Stomach (tissue), 9 donors: Measurements from ENCODE around the gene PCBP2. TPM values are rescaled to one million over a fixed set of nuclear protein-coding genes. Genes with fewer than 3 reads are reported as not detected.

ENCODE experiments used
- DNase-seq, 2 donors: peaks; one replicate each; pipeline versions ENCODE4 v3.0.0 to v3.0.0-alpha.2; 2013 to 2019
- H3K27ac ChIP-seq, 5 donors: fragments of 200-600 bp in 4 of 5; sonication (generic) in 4 of 5; one replicate each; pipeline ENCODE4 v1.5.1; 2013 to 2019; ENCODE audit warnings: mild to moderate bottlenecking in 1 of 5, moderate library complexity in 1 of 5
- H3K27me3 ChIP-seq, 3 donors: fragments of 200-600 bp; sonication (generic); one replicate each; pipeline ENCODE4 v1.5.1; 2017 to 2019; ENCODE audit warnings: mixed run types in 1 of 3
- H3K36me3 ChIP-seq, 4 donors: fragments of 200-600 bp; sonication (generic); 1 replicate in 3 of 4; 2 replicates in 1 of 4; pipeline ENCODE4 v1.5.1; 2016 to 2019
- H3K4me1 ChIP-seq, 4 donors: fragments of 200-600 bp; sonication (generic); one replicate each; pipeline ENCODE4 v1.5.1; 2016 to 2019
- H3K4me3 ChIP-seq, 4 donors: fragments of 200-600 bp; sonication (generic) in 3 of 4; one replicate each; pipeline ENCODE4 v1.5.1; 2016 to 2019; ENCODE audit warnings: mild to moderate bottlenecking in 1 of 4
- H3K9me3 ChIP-seq, 4 donors: fragments of 200-600 bp; sonication (generic); one replicate each; pipeline ENCODE4 v1.5.1; 2016 to 2019
- CTCF ChIP-seq, 7 experiments: fragments of 450-650 bp in 4 of 7; fragments of 200-600 bp in 3 of 7; sonication (generic) in 3 of 7; IDR thresholded peaks; one replicate each; pipeline ENCODE4 v1.5.1; 2016 to 2019; ENCODE audit warnings: antibody characterized with exemption in 7 of 7, control low read depth in 2 of 7, mild to moderate bottlenecking in 1 of 7
- EP300 ChIP-seq: sonication (generic); formaldehyde crosslinking; IDR thresholded peaks from one replicate; pipeline ENCODE4 v1.6.1; 2017; ENCODE audit warnings: antibody characterized with exemption
- POLR2A ChIP-seq, 4 donors: fragments of 450-650 bp; IDR thresholded peaks; one replicate each; pipeline ENCODE4 v1.6.1; 2016; ENCODE audit warnings: antibody characterized with exemption in 4 of 4, control low read depth in 2 of 4, mild to moderate bottlenecking in 1 of 4, moderate library complexity in 1 of 4
- POLR2AphosphoS5 ChIP-seq, 3 donors: sonication (generic); formaldehyde crosslinking; IDR thresholded peaks; one replicate each; pipeline ENCODE4 v1.6.1; 2016; ENCODE audit warnings: antibody characterized with exemption in 3 of 3
- WGBS, 5 donors: extraction: QIAGEN DNeasy Blood & Tissue Kit in 3 of 5; methylation state at CpG; one replicate each; pipeline versions ENCODE4 v1.1.5 to v1.1.7; 2013 to 2018; 5-methylcytosine and 5-hydroxymethylcytosine counted together
- intact Hi-C: fragments of 100-400 bp; cut with DNase I; formaldehyde crosslinking; loops from one replicate; pipeline ENCODE4 v1.15.1; 2023; ENCODE audit warnings: low total_unique reads
- polyA plus RNA-seq, 3 donors: library from polyadenylated mRNA; stranded (reverse); fragments of 200-250 nt; gene quantifications; one replicate each; pipeline ENCODE4 v1.2.3, GENCODE V29; 2013
- small RNA-seq, 4 donors: library from RNA; depleted of rRNA; stranded (forward); fragments of <200 nt; gene quantifications; one replicate each; pipeline ENCODE3, GENCODE V24; 2016
- total RNA-seq, 5 donors: library from RNA; depleted of rRNA; stranded (reverse); fragments of >200 nt; gene quantifications; one replicate each; pipeline versions ENCODE4 v1.1.0 to v1.2.3, GENCODE V29; 2014 to 2016
- donor health status: healthy with polysubstance abuse.
- donor health status: Bipolar disorder and iron deficiency.
- donor health status: healthy.

The PCBP2 gene
- total and polyA plus RNA-seq, 8 donors = 109 to 714 (median 458) TPM

- no peak overlapping the region for H3K27ac ChIP-seq
- H3K4me1 ChIP-seq = no peaks in the 10 kb centered on the region
- TF ChIP-seq CTCF (IDR thresholded peaks at IDR 0.05) (no peak), POLR2A (IDR thresholded peaks at IDR 0.05) (no peak), POLR2AphosphoS5 (IDR thresholded peaks at IDR 0.05) (no peak), EP300 (no peak)
- H3K36me3 ChIP-seq = peaks cover 77 to 100% (median 100%) of the 10 kb centered on the region in 4 donors
- no peaks in the 10 kb centered on the region for H3K27me3 ChIP-seq
- 93 to 100% (median 94%) methylated on average over 3 of the region's 3 CpGs for WGBS, 5 donors
- intact Hi-C loops = no loop called here
- H3K4me3 ChIP-seq = no peak overlapping the region
- H3K9me3 ChIP-seq = no peaks in the 10 kb centered on the region
- no peak for DNase-seq
These were observed 71.2 kb downstream of the PCBP2 start for GRCh38 chr12:53523131-53523530.

GRCh38 chr12:53524476-53524875, 72.6 kb downstream of the PCBP2 start:
- Histone ChIP-seq H3K27ac (no peak overlapping the region), H3K27me3 (no peaks in the 10 kb centered on the region), H3K9me3 (no peaks in the 10 kb centered on the region), H3K36me3 (peaks cover 68 to 100% (median 100%) of the 10 kb centered on the region in 4 donors), H3K4me1 (no peaks in the 10 kb centered on the region), H3K4me3 (no peak overlapping the region)
- TF ChIP-seq EP300 = no peak
- TF ChIP-seq POLR2AphosphoS5 (IDR thresholded peaks at IDR 0.05) = no peak
- TF ChIP-seq POLR2A (IDR thresholded peaks at IDR 0.05) = no peak
- TF ChIP-seq CTCF (IDR thresholded peaks at IDR 0.05) = no peak
- intact Hi-C loops = no loop called here
- WGBS, 5 donors = 94 to 98% (median 97%) methylated on average over 13 of the region's 13 CpGs
- no peak for DNase-seq

- WGBS, 5 donors = 82 to 94% (median 92%) methylated on average over 2 of the region's 2 CpGs
These were observed 78.2 kb downstream of the PCBP2 start for GRCh38 chr12:53530061-53530460.

More at GRCh38 chr12:53530061-53530460, 78.2 kb downstream of the PCBP2 start:
- no peaks in the 10 kb centered on the region for H3K27me3 ChIP-seq
- H3K27ac ChIP-seq = no peak overlapping the region
- H3K4me1 ChIP-seq = no peaks in the 10 kb centered on the region
- no peak overlapping the region for H3K4me3 ChIP-seq
- TF ChIP-seq POLR2AphosphoS5 (IDR thresholded peaks at IDR 0.05) (no peak), CTCF (IDR thresholded peaks at IDR 0.05) (no peak), EP300 (no peak), POLR2A (IDR thresholded peaks at IDR 0.05) (no peak)
- no peak for DNase-seq
- peaks cover 69 to 100% (median 100%) of the 10 kb centered on the region in 4 donors for H3K36me3 ChIP-seq
- intact Hi-C loops = no loop called here
- H3K9me3 ChIP-seq = no peaks in the 10 kb centered on the region

Small RNA genes lying within 50 kb of the gene (small RNA-seq; reads per million reads assigned to genes)
- gene AC023509.3 = 0 reads per million in 4 donors

Other genes starting within 250 kb of the PCBP2 start
- 10 to 100 TPM in 1 of 5 donors, 1 to 10 TPM in 2, not detected in 2; 4.6 to 29.5 (median 5.7) TPM for gene ITGB7, start 244.9 kb upstream of the PCBP2 start, total RNA-seq
- gene ITGB7, start 244.9 kb upstream of the PCBP2 start, polyA plus RNA-seq = 1 to 10 TPM in 2 of 3 donors, under 1 TPM in 1; 0.56 to 3.8 (median 1.7) TPM
- 10 to 100 TPM in 2 of 5 donors, 1 to 10 TPM in 3; 2.0 to 26.5 (median 9.5) TPM for gene RARG, start 219.9 kb upstream of the PCBP2 start, total RNA-seq
- 10 to 100 TPM in 1 of 3 donors, 1 to 10 TPM in 2; 4.9 to 37.7 (median 9.6) TPM for gene RARG, start 219.9 kb upstream of the PCBP2 start, polyA plus RNA-seq
- gene ESPL1, start 183.8 kb upstream of the PCBP2 start, total RNA-seq = 10 to 100 TPM in 1 of 5 donors, 1 to 10 TPM in 4; 3.3 to 43.2 (median 6.6) TPM
- 10 to 100 TPM in 1 of 3 donors, under 1 TPM in 2; 0.15 to 13.1 (median 0.75) TPM for gene ESPL1, start 183.8 kb upstream of the PCBP2 start, polyA plus RNA-seq
- gene PFDN5, start 156.6 kb upstream of the PCBP2 start, total RNA-seq = 100 to 1,000 TPM; 207 to 623 (median 288) TPM
- 1,000 to 10,000 TPM; 1,294 to 1,886 (median 1,325) TPM for gene PFDN5, start 156.6 kb upstream of the PCBP2 start, polyA plus RNA-seq
- 10 to 100 TPM; 16.0 to 33.9 (median 29.0) TPM for gene MYG1, start 152.4 kb upstream of the PCBP2 start, total RNA-seq
- 100 to 1,000 TPM in 1 of 3 donors, 10 to 100 TPM in 2; 89.5 to 120 (median 98.5) TPM for gene MYG1, start 152.4 kb upstream of the PCBP2 start, polyA plus RNA-seq
- gene AAAS, start 130.5 kb upstream of the PCBP2 start, total RNA-seq = 10 to 100 TPM; 22.6 to 59.4 (median 43.3) TPM
- gene AAAS, start 130.5 kb upstream of the PCBP2 start, polyA plus RNA-seq = 10 to 100 TPM; 19.7 to 49.7 (median 19.7) TPM
- gene SP7, start 115.7 kb upstream of the PCBP2 start, total RNA-seq = not detected
- gene SP7, start 115.7 kb upstream of the PCBP2 start, polyA plus RNA-seq = not detected
- gene SP1, start 71.9 kb upstream of the PCBP2 start, total RNA-seq = 100 to 1,000 TPM in 1 of 5 donors, 10 to 100 TPM in 4; 13.3 to 142 (median 36.8) TPM
- gene SP1, start 71.9 kb upstream of the PCBP2 start, polyA plus RNA-seq = 10 to 100 TPM; 10.2 to 16.2 (median 12.2) TPM
- gene AMHR2, start 28.2 kb upstream of the PCBP2 start, total RNA-seq = not detected
- gene AMHR2, start 28.2 kb upstream of the PCBP2 start, polyA plus RNA-seq = 1 to 10 TPM in 1 of 3 donors, under 1 TPM in 2; 0.23 to 1.8 (median 0.25) TPM
- 100 to 1,000 TPM in 3 of 5 donors, 10 to 100 TPM in 2; 44.3 to 194 (median 105) TPM for gene PRR13, start 10.4 kb upstream of the PCBP2 start, total RNA-seq
- gene PRR13, start 10.4 kb upstream of the PCBP2 start, polyA plus RNA-seq = 100 to 1,000 TPM; 194 to 437 (median 306) TPM
- 100 to 1,000 TPM in 1 of 5 donors, 10 to 100 TPM in 4; 13.2 to 279 (median 43.3) TPM for gene MAP3K12, start 47.4 kb downstream of the PCBP2 start, total RNA-seq
- gene MAP3K12, start 47.4 kb downstream of the PCBP2 start, polyA plus RNA-seq = 1 to 10 TPM; 5.4 to 9.8 (median 6.0) TPM
- gene TARBP2, start 49.2 kb downstream of the PCBP2 start, total RNA-seq = 10 to 100 TPM in 4 of 5 donors, not detected in 1; 24.0 to 36.5 (median 32.0) TPM
- gene TARBP2, start 49.2 kb downstream of the PCBP2 start, polyA plus RNA-seq = 10 to 100 TPM; 22.6 to 32.7 (median 27.4) TPM
- not detected for gene NPFF, start 55.4 kb downstream of the PCBP2 start, total RNA-seq
- gene NPFF, start 55.4 kb downstream of the PCBP2 start, polyA plus RNA-seq = not detected
- 10 to 100 TPM in 4 of 5 donors, 1 to 10 TPM in 1; 9.0 to 93.4 (median 16.5) TPM for gene ATF7, start 174.3 kb downstream of the PCBP2 start, total RNA-seq
- 10 to 100 TPM; 12.9 to 20.9 (median 14.3) TPM for gene ATF7, start 174.3 kb downstream of the PCBP2 start, polyA plus RNA-seq
- 100 to 1,000 TPM in 3 of 5 donors, 10 to 100 TPM in 2; 75.0 to 255 (median 241) TPM for gene ATP5MC2, start 224.0 kb downstream of the PCBP2 start, total RNA-seq
- gene ATP5MC2, start 224.0 kb downstream of the PCBP2 start, polyA plus RNA-seq = 100 to 1,000 TPM; 517 to 864 (median 543) TPM